ENCODE measurements around the gene AMIGO1. TPM values are rescaled to one million over a fixed set of nuclear protein-coding genes. Genes with fewer than 3 reads are reported as not detected.

Gene AMIGO1
- total and polyA plus RNA-seq, 2 of the 8 experiments (the other 6 are each of a cell fraction or from before 2014, with no cell fraction given): 1.5 to 2.7 TPM

DNA sequence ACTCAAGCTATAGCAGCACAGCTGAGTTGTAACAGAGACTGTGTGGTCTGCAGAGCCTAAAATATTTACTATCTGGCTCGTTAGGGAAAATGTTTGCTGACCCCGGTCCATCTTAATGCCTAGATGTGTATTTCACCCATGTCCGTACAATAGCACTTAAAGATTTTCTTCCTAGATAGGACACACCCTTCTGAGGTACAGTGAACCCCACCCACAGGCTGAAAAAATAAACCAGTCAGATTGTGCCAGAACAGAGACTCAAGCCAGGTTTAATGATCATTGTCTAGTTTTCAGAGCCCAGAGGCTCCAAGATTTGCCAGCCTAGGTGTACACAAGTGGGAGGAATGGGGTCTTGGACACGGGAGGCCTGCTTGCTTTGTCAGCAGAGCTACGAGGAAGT lies 5.6 kb downstream of the AMIGO1 start:
- no peak for FAIRE-seq
- TF ChIP-seq RBBP5 (IDR thresholded peaks at IDR 0.05; ENCODE audit: borderline replicate concordance, low read depth, low read length): no peak
- TF ChIP-seq FOSL1 (IDR thresholded peaks at IDR 0.05; ENCODE audit: insufficient read depth, low read depth, low read length): no peak
- TF ChIP-seq NRF1 (IDR thresholded peaks at IDR 0.05; ENCODE audit: low read depth, low read length): no peak
- TF ChIP-seq KDM4A (IDR thresholded peaks at IDR 0.05; ENCODE audit: low read depth, low read length, severe bottlenecking): no peak
- no peak for TF ChIP-seq EP300 (IDR thresholded peaks at IDR 0.05; ENCODE audit: borderline replicate concordance in 1 of 2, low read depth in 2 of 2, low read length in 2 of 2)
- no peak for TF ChIP-seq SP1 (IDR thresholded peaks at IDR 0.05; ENCODE audit: low read depth, low read length)
- no peak for TF ChIP-seq TEAD4 (IDR thresholded peaks at IDR 0.05; ENCODE audit: low read depth, low read length)
- no peak for TF ChIP-seq POLR2AphosphoS5 (IDR thresholded peaks at IDR 0.05; ENCODE audit: low read depth, low read length)
- no peak for TF ChIP-seq ZNF274 (IDR thresholded peaks at IDR 0.05; ENCODE audit: borderline replicate concordance, extremely low read depth, low read length)
- no peak for TF ChIP-seq KDM1A (IDR thresholded peaks at IDR 0.05; ENCODE audit: borderline replicate concordance, low read length)
- no peak for TF ChIP-seq BRCA1 (IDR thresholded peaks at IDR 0.05; ENCODE audit: low read depth, low read length)
- TF ChIP-seq TCF12 (IDR thresholded peaks at IDR 0.05; ENCODE audit: low read depth, low read length): no peak
- TF ChIP-seq, protein P1, sequence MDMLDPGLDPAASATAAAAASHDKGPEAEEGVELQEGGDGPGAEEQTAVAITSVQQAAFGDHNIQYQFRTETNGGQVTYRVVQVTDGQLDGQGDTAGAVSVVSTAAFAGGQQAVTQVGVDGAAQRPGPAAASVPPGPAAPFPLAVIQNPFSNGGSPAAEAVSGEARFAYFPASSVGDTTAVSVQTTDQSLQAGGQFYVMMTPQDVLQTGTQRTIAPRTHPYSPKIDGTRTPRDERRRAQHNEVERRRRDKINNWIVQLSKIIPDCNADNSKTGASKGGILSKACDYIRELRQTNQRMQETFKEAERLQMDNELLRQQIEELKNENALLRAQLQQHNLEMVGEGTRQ (IDR thresholded peaks at IDR 0.05; ENCODE audit: low read length): no peak

More for the DNA sequence above, 5.6 kb downstream of the AMIGO1 start:
- Histone ChIP-seq H3K14ac (ENCODE audit: insufficient read length) (no peak overlapping the region), H3K4me3 (ENCODE audit: extremely low read depth in 1 of 4, insufficient read depth in 2 of 4, low read depth in 3 of 4, low read length in 4 of 4) (no peak overlapping the region), H3K36me3 (ENCODE audit: control insufficient read depth in 2 of 4, insufficient read depth in 4 of 4, low read length in 3 of 4) (peaks cover 0 to 2% (median 0%) of the 10 kb centered on the region in 4 experiments; a peak in 2 of 8 replicates), H2BK20ac (ENCODE audit: low read length) (no peak overlapping the region), H3K4me2 (ENCODE audit: insufficient read depth in 1 of 2, low read depth in 2 of 2, low read length in 2 of 2) (no peak overlapping the region), H3K79me1 (ENCODE audit: low read depth, low read length) (no peaks in the 10 kb centered on the region), H4K8ac (ENCODE audit: extremely low read depth, insufficient read depth, low read length) (no peak overlapping the region), H3K9ac (replicated peaks in 1 of 4; ENCODE audit: extremely low read depth in 1 of 4, low read depth in 3 of 4, low read length in 3 of 4) (no peak overlapping the region), H3K23ac (ENCODE audit: insufficient read length) (no peak overlapping the region), H2BK5ac (ENCODE audit: low read depth, low read length) (no peak overlapping the region), H3K27me3 (replicated peaks in 1 of 4; ENCODE audit: control insufficient read depth in 3 of 4, extremely low read depth in 1 of 4, insufficient read depth in 3 of 4, low read length in 3 of 4) (peaks cover 0 to 7% (median 6%) of the 10 kb centered on the region in 4 experiments; a peak in 3 of 7 replicates), H3K23me2 (ENCODE audit: low read depth, low read length) (no peaks in the 10 kb centered on the region; the same call in 1 of the 2 replicates), H3K79me2 (ENCODE audit: control insufficient read depth in 1 of 2, insufficient read depth in 2 of 2, low read length in 2 of 2) (no peaks in the 10 kb centered on the region), H3K4ac (replicated peaks; ENCODE audit: insufficient read length, low read depth, low read length) (no peak overlapping the region), H2BK120ac (replicated peaks; ENCODE audit: low read depth, low read length) (no peak overlapping the region), H2AFZ (ENCODE audit: low read length) (no peak overlapping the region), H2AK5ac (ENCODE audit: low read depth, low read length) (no peak overlapping the region), H3K9me3 (ENCODE audit: insufficient read depth in 2 of 2, low read depth in 1 of 2, low read length in 1 of 2) (no peaks in the 10 kb centered on the region), H2BK15ac (ENCODE audit: low read length) (no peak overlapping the region), H3K27ac (ENCODE audit: low read depth, low read length) (no peak overlapping the region), H3K18ac (ENCODE audit: extremely low read depth, low read length) (no peak overlapping the region), H4K5ac (ENCODE audit: insufficient read length, low read depth, low read length) (no peak overlapping the region), H3K4me1 (replicated peaks in 1 of 4; ENCODE audit: control insufficient read depth in 3 of 4, insufficient read depth in 4 of 4, low read length in 3 of 4) (peaks cover 0 to 2% (median under 1%) of the 10 kb centered on the region in 4 experiments; a peak in 2 of 7 replicates), H4K91ac (replicated peaks; ENCODE audit: insufficient read length, low read length) (no peak overlapping the region), H2BK12ac (ENCODE audit: low read depth, low read length) (no peak overlapping the region), H3K56ac (replicated peaks; ENCODE audit: insufficient read length, low read depth, low read length) (no peak overlapping the region), H4K20me1 (replicated peaks in 1 of 2; ENCODE audit: control insufficient read depth in 1 of 2, insufficient read depth in 2 of 2, low read length in 2 of 2) (peaks cover 2 to 8% of the 10 kb centered on the region in 2 experiments)
- no peak for DNase-seq (ENCODE audit: low read depth in 1 of 2, low spot score in 2 of 2)
- ChIA-PET CTCF (ENCODE audit: partially characterized antibody) (interaction anchor here (1.0 to 43.7 kb wide), 6 partner anchors 5 to 136 kb away, joined by 4 to 1755 read pairs (median 335); partner anchors contain the start of genes AMIGO1, ATXN7L2, CYB561D1 and GNAI3), POLR2A (ENCODE audit: partially characterized antibody) (interaction anchor here (0.9 to 1.2 kb wide), 2 partner anchors 10 to 25 kb away, joined by 3 read pairs; no protein-coding TSS in a partner anchor)
- WGBS, 2 experiments (ENCODE audit: extremely low coverage in 1 of 2, insufficient coverage in 1 of 2, insufficient read length in 1 of 2, insufficient replicate concordance in 2 of 2, low coverage in 1 of 2, low lambda C conversion rate in 2 of 2, missing lambda C conversion rate in 1 of 2): 83% methylated on average over 5 of the region's 5 CpGs; no CpG with 5 or more reads in 1 of the 2 experiments
